CD14-positive monocyte (primary cell): ENCODE data around the gene ANGPTL1. TPM values are rescaled to one million over a fixed set of nuclear protein-coding genes. Genes with fewer than 3 reads are reported as not detected.

Experiments
- DNase-seq, 3 donors: peaks; one replicate each; pipeline ENCODE4 v3.0.0-alpha.2; 2011 to 2022
- H2AFZ ChIP-seq: 2 replicates; pipeline ENCODE4 v1.6.0; 2012; ENCODE audit warnings: mild to moderate bottlenecking, low read depth, low read length, inconsistent platforms; ENCODE audit not compliant: insufficient read depth, poor library complexity, severe bottlenecking
- H3K27ac ChIP-seq, 2 donors: 1 replicate in 1 of 2; 2 replicates in 1 of 2; pipeline ENCODE4 v1.5.1; 2012 to 2013; ENCODE audit warnings: low read length in 2 of 2, control low read depth in 1 of 2, inconsistent platforms in 1 of 2, low read depth in 1 of 2, mild to moderate bottlenecking in 1 of 2
- H3K27me3 ChIP-seq, 2 donors: one replicate each; pipeline versions ENCODE4 v1.6.0 to v1.6.1; 2011 to 2013; ENCODE audit warnings: low read length in 2 of 2; ENCODE audit not compliant: control insufficient read depth in 2 of 2, insufficient read depth in 2 of 2
- H3K36me3 ChIP-seq, 2 donors: replicated peaks in 1 of 2; 1 replicate in 1 of 2; 2 replicates in 1 of 2; pipeline versions ENCODE4 v1.5.1 to v1.6.1; 2012 to 2013; ENCODE audit warnings: low read length in 2 of 2, control low read depth in 1 of 2, inconsistent platforms in 1 of 2, mild to moderate bottlenecking in 1 of 2; ENCODE audit not compliant: insufficient read depth in 2 of 2, control insufficient read depth in 1 of 2
- H3K4me1 ChIP-seq, 2 donors: 1 replicate in 1 of 2; 2 replicates in 1 of 2; pipeline versions ENCODE4 v1.5.1 to v1.6.1; 2012 to 2013; ENCODE audit warnings: low read length in 2 of 2, control low read depth in 1 of 2, inconsistent platforms in 1 of 2, mild to moderate bottlenecking in 1 of 2, moderate library complexity in 1 of 2; ENCODE audit not compliant: insufficient read depth in 2 of 2, control insufficient read depth in 1 of 2
- H3K4me2 ChIP-seq: replicated peaks from 2 replicates; pipeline ENCODE3; 2012; ENCODE audit warnings: low read length, moderate library complexity, mild to moderate bottlenecking; ENCODE audit not compliant: poor library complexity, severe bottlenecking; ENCODE audit errors: extremely low read depth
- H3K4me3 ChIP-seq, 3 experiments: fragments of 200-600 bp in 1 of 3; sonication (generic) in 1 of 3; replicated peaks in 1 of 3; 1 replicate in 2 of 3; 2 replicates in 1 of 3; pipeline ENCODE4 v1.5.1; 2011 to 2013; ENCODE audit warnings: low read length in 3 of 3, mild to moderate bottlenecking in 3 of 3, control low read depth in 2 of 3, low read depth in 2 of 3, inconsistent platforms in 1 of 3, moderate library complexity in 1 of 3
- H3K79me2 ChIP-seq: 2 replicates; pipeline ENCODE4 v1.6.0; 2012; ENCODE audit warnings: mild to moderate bottlenecking, control low read depth, inconsistent platforms, low read length, moderate library complexity; ENCODE audit not compliant: insufficient read depth
- H3K9ac ChIP-seq: 2 replicates; pipeline ENCODE4 v1.6.0; 2017; ENCODE audit warnings: low read length, mild to moderate bottlenecking; ENCODE audit not compliant: insufficient read depth, poor library complexity, severe bottlenecking
- H3K9me3 ChIP-seq, 2 donors: replicated peaks in 1 of 2; 1 replicate in 1 of 2; 2 replicates in 1 of 2; pipeline versions ENCODE4 v1.5.1 to v1.6.1; 2012 to 2013; ENCODE audit warnings: low read length in 2 of 2, control low read depth in 1 of 2; ENCODE audit not compliant: control insufficient read depth in 1 of 2, insufficient read depth in 1 of 2
- H4K20me1 ChIP-seq: 2 replicates; pipeline ENCODE4 v1.6.0; 2012; ENCODE audit warnings: mild to moderate bottlenecking, low read length, control low read depth, moderate library complexity; ENCODE audit not compliant: insufficient read depth
- H3K27ac Mint-ChIP-seq, 7 donors: one replicate each; pipeline ENCODE4 v1.8.0; 2020; ENCODE audit warnings: mild to moderate bottlenecking in 7 of 7, mixed read lengths in 7 of 7, moderate library complexity in 6 of 7, inconsistent platforms in 2 of 7
- H3K27me3 Mint-ChIP-seq, 3 donors: one replicate each; pipeline ENCODE4 v1.8.0; 2021 to 2022; ENCODE audit warnings: low read depth in 3 of 3, mild to moderate bottlenecking in 3 of 3, mixed read lengths in 3 of 3, moderate library complexity in 3 of 3, inconsistent platforms in 1 of 3
- H3K36me3 Mint-ChIP-seq, 2 donors: one replicate each; pipeline ENCODE4 v1.8.0; 2020; ENCODE audit warnings: mixed read lengths in 2 of 2, inconsistent platforms in 1 of 2, mild to moderate bottlenecking in 1 of 2
- H3K4me1 Mint-ChIP-seq: one replicate; pipeline ENCODE4 v1.8.0; 2020; ENCODE audit warnings: mild to moderate bottlenecking, mixed read lengths
- H3K4me3 Mint-ChIP-seq, 2 donors: one replicate each; pipeline ENCODE4 v1.8.0; 2020; ENCODE audit warnings: mild to moderate bottlenecking in 2 of 2, mixed read lengths in 2 of 2, moderate library complexity in 1 of 2
- H3K9me3 Mint-ChIP-seq, 7 donors: one replicate each; pipeline ENCODE4 v1.8.0; 2020 to 2022; ENCODE audit warnings: mixed read lengths in 7 of 7, mild to moderate bottlenecking in 6 of 7, moderate library complexity in 6 of 7, inconsistent platforms in 2 of 7
- CTCF ChIP-seq: fragments of 200-600 bp; IDR thresholded peaks from one replicate; pipeline ENCODE4 v1.8.0; 2022; ENCODE audit warnings: antibody characterized with exemption, mild to moderate bottlenecking
- whole genome bisulfite sequencing: methylation state at CpG from one replicate; pipeline ENCODE4 v1.1.5; 2013; ENCODE audit warnings: missing lambda C conversion rate; ENCODE audit not compliant: insufficient coverage; 5-methylcytosine and 5-hydroxymethylcytosine counted together
- intact Hi-C, 2 donors: fragments of 100-400 bp; cut with micrococcal nuclease; formaldehyde crosslinking; loops; one replicate each; pipeline versions ENCODE4 v1.15.0 to v1.15.1; 2023
- polyA plus RNA-seq, 3 donors: library from polyadenylated mRNA; depleted of rRNA in 1 of 3; unstranded in 2 of 3; stranded (reverse) in 1 of 3; fragments of 300-500 nt in 2 of 3; fragments of >200 nt in 1 of 3; fragmentation: Illumina TruSeq in 2 of 3; gene quantifications; 1 replicate in 2 of 3; 2 replicates in 1 of 3; pipeline ENCODE4 v1.2.3, GENCODE V29; 2012 to 2021

The ANGPTL1 gene
- polyA plus RNA-seq, 3 donors: not detected

GRCh38 chr1:178844436-178844835 lies 26.4 kb downstream of the ANGPTL1 start:
- no peaks in the 10 kb centered on the region for H3K9me3 ChIP-seq
- no peak for DNase-seq
- Mint-ChIP-seq H3K4me1 (no peaks in the 10 kb centered on the region), H3K4me3 (no peak overlapping the region), H3K27me3 (peaks cover 0 to 2% (median 0%) of the 10 kb centered on the region in 3 donors), H3K27ac (no peak overlapping the region), H3K36me3 (no peaks in the 10 kb centered on the region), H3K9me3 (peaks cover 0 to 4% (median 2%) of the 10 kb centered on the region in 7 donors)
- no peaks in the 10 kb centered on the region for H3K79me2 ChIP-seq
- no peaks in the 10 kb centered on the region for H3K36me3 ChIP-seq
- intact Hi-C loops: no loop called here
- no peak overlapping the region for H3K9ac ChIP-seq
- no peaks in the 10 kb centered on the region for H3K4me1 ChIP-seq
- H3K27me3 ChIP-seq: no peaks in the 10 kb centered on the region
- no peak for TF ChIP-seq CTCF
- WGBS: no CpG with 5 or more reads among the region's 3 CpGs
- no peak overlapping the region for H2AFZ ChIP-seq
- H3K4me3 ChIP-seq: no peak overlapping the region
- H3K4me2 ChIP-seq: no peak overlapping the region
- H4K20me1 ChIP-seq: no peaks in the 10 kb centered on the region
- no peak overlapping the region for H3K27ac ChIP-seq

GRCh38 chr1:178825167-178825566 lies 45.7 kb downstream of the ANGPTL1 start:
- Histone ChIP-seq H3K27ac (no peak overlapping the region), H3K9me3 (peaks cover 0 to 4% of the 10 kb centered on the region in 2 donors), H3K4me3 (no peak overlapping the region), H3K79me2 (no peaks in the 10 kb centered on the region), H3K27me3 (no peaks in the 10 kb centered on the region), H4K20me1 (no peaks in the 10 kb centered on the region), H3K4me1 (no peaks in the 10 kb centered on the region), H3K9ac (no peak overlapping the region), H3K36me3 (no peaks in the 10 kb centered on the region), H2AFZ (no peak overlapping the region), H3K4me2 (no peak overlapping the region)
- Mint-ChIP-seq H3K4me1 (no peaks in the 10 kb centered on the region), H3K27me3 (no peaks in the 10 kb centered on the region), H3K4me3 (no peak overlapping the region), H3K36me3 (peaks cover 17 to 22% of the 10 kb centered on the region in 2 donors), H3K9me3 (peaks cover 0 to 12% (median 6%) of the 10 kb centered on the region in 7 donors), H3K27ac (no peak overlapping the region)
- DNase-seq: no peak
- 100% methylated on average over 2 of the region's 2 CpGs for WGBS
- TF ChIP-seq CTCF: no peak
- intact Hi-C loops: no loop called here
